K562 (cell line): ENCODE results near the gene CSNK1A1. TPM values are rescaled to one million over a fixed set of nuclear protein-coding genes. Genes with fewer than 3 reads are reported as not detected.

Experiments used
- ARNT ChIP-seq, 2 experiments: fragments of 450-650 bp; IDR thresholded peaks; 2 replicates each; pipeline ENCODE4 v1.6.1; 2016; ENCODE audit warnings: mild to moderate bottlenecking in 1 of 2
- BCOR ChIP-seq: fragments of 450-650 bp; IDR thresholded peaks from 2 replicates; pipeline ENCODE4 v1.6.1; 2016
- CBFA2T3 ChIP-seq: fragments of 450-650 bp; IDR thresholded peaks from 2 replicates; pipeline ENCODE4 v1.6.1; 2017
- DIDO1 ChIP-seq: fragments of 450-650 bp; IDR thresholded peaks from 2 replicates; pipeline ENCODE4 v1.6.1; 2016; ENCODE audit warnings: low read depth, missing biosample characterization, missing genetic modification characterization
- ETV6 ChIP-seq, 3 experiments: fragments of 150-350 bp in 1 of 3; sonication (generic) in 1 of 3; formaldehyde crosslinking in 1 of 3; IDR thresholded peaks; 2 replicates each; pipeline versions ENCODE4 v1.6.1 to v1.8.0; 2014 to 2022; ENCODE audit warnings: borderline replicate concordance in 2 of 3, low read depth in 2 of 3, antibody characterized with exemption in 1 of 3, low read length in 1 of 3, mild to moderate bottlenecking in 1 of 3, missing genetic modification reagents in 1 of 3
- HIVEP1 ChIP-seq: fragments of 250-450 bp; sonication (Bioruptor Pico); IDR thresholded peaks from 2 replicates; pipeline ENCODE4 v1.4.0; 2020; ENCODE audit warnings: mild to moderate bottlenecking
- HLTF ChIP-seq: fragments of 450-650 bp; IDR thresholded peaks from 2 replicates; pipeline ENCODE4 v1.6.1; 2016
- HNRNPH1 ChIP-seq: fragments of 200-400 bp; formaldehyde crosslinking; optimal IDR thresholded peaks from 2 replicates; pipeline ENCODE3; 2017; ENCODE audit warnings: low read depth, mild to moderate bottlenecking, low read length, moderate library complexity
- MTA2 ChIP-seq: fragments of 450-650 bp; IDR thresholded peaks from 2 replicates; pipeline ENCODE4 v1.6.1; 2016; ENCODE audit warnings: low read depth
- NR2C2 ChIP-seq, 2 experiments: fragments of 200-800 bp in 1 of 2; sonication (Bioruptor generic) in 1 of 2; sonication (generic) in 1 of 2; formaldehyde crosslinking in 1 of 2; IDR thresholded peaks; 2 replicates each; pipeline versions ENCODE4 v1.6.1 to v1.8.0; 2016 to 2022; ENCODE audit warnings: mild to moderate bottlenecking in 1 of 2, missing compliant biosample characterization in 1 of 2, missing genetic modification characterization in 1 of 2, missing genetic modification reagents in 1 of 2
- NR4A1 ChIP-seq, 2 experiments: fragments of 250-450 bp in 1 of 2; fragments of 450-650 bp in 1 of 2; sonication (Bioruptor Pico) in 1 of 2; IDR thresholded peaks; 2 replicates each; pipeline versions ENCODE4 v1.4.0 to v1.6.1; 2016 to 2020; ENCODE audit warnings: mild to moderate bottlenecking in 2 of 2, missing compliant biosample characterization in 1 of 2, missing genetic modification characterization in 1 of 2, moderate library complexity in 1 of 2
- SRF ChIP-seq, 2 experiments: fragments of 250-450, 450-650 bp in 1 of 2; sonication (Bioruptor Pico) in 1 of 2; sonication (generic) in 1 of 2; formaldehyde crosslinking; IDR thresholded peaks; 2 replicates each; pipeline versions ENCODE4 v1.5.0 to v1.5.1; 2020 to 2022; ENCODE audit warnings: mild to moderate bottlenecking in 1 of 2, missing genetic modification reagents in 1 of 2
- TFAP4 ChIP-seq: sonication (generic); formaldehyde crosslinking; IDR thresholded peaks from 2 replicates; pipeline ENCODE4 v1.8.0; 2022; ENCODE audit warnings: missing genetic modification reagents, mild to moderate bottlenecking, moderate library complexity, borderline replicate concordance
- ZBTB8A ChIP-seq: fragments of 450-650 bp; IDR thresholded peaks from 2 replicates; pipeline ENCODE4 v1.6.1; 2018; ENCODE audit warnings: mild to moderate bottlenecking, moderate library complexity; ENCODE audit not compliant: partially characterized antibody
- ZC3H8 ChIP-seq: fragments of 450-650 bp; IDR thresholded peaks from 2 replicates; pipeline ENCODE4 v1.6.1; 2017
- ZNF134 ChIP-seq: fragments of 250-450 bp; sonication (Bioruptor Pico); conservative IDR thresholded peaks from 2 replicates; pipeline ENCODE4 v1.4.0; 2020
- ZNF436 ChIP-seq: fragments of 250-450, 450-650 bp; sonication (Bioruptor Pico); formaldehyde crosslinking; IDR thresholded peaks from 2 replicates; pipeline ENCODE4 v1.7.0; 2020; ENCODE audit warnings: mild to moderate bottlenecking
- ZNF449 ChIP-seq: fragments of 250-450 bp; sonication (Bioruptor Pico); IDR thresholded peaks from 2 replicates; pipeline ENCODE4 v1.8.0; 2022; ENCODE audit warnings: moderate library complexity, mild to moderate bottlenecking, inconsistent platforms
- ZNF668 ChIP-seq: fragments of 250-450 bp; sonication (Bioruptor Pico); IDR thresholded peaks from 2 replicates; pipeline ENCODE4 v1.8.0; 2022; ENCODE audit warnings: mild to moderate bottlenecking, inconsistent platforms
- polyA plus RNA-seq, 8 experiments: library from polyadenylated mRNA; depleted of rRNA in 4 of 8; stranded (reverse) in 5 of 8; unstranded in 3 of 8; fragments of >200 nt; fragmentation: Nextera tagmentation in 2 of 8; fragmentation: Illumina TruSeq in 1 of 8; extraction: Ambion mirVana in 2 of 8; extraction: Trizol in 1 of 8; gene quantifications; 2 replicates each; pipeline versions ENCODE4 v1.2.1 to v1.2.3, GENCODE V29; 2011 to 2014; ENCODE audit warnings: inconsistent platforms in 1 of 8, missing spikeins in 1 of 8
- total RNA-seq, 7 experiments: library from RNA; depleted of rRNA in 6 of 7; stranded (reverse); fragments of >200 nt in 6 of 7; fragmentation: Illumina TruSeq in 2 of 7; extraction: Trizol in 2 of 7; gene quantifications; 2 replicates each; pipeline versions ENCODE4 v1.2.1 to v1.2.3, GENCODE V29; 2011 to 2021; ENCODE audit warnings: low replicate concordance in 1 of 7

The CSNK1A1 gene
- total and polyA plus RNA-seq, 9 of the 15 experiments (the other 6 are each of a cell fraction or from before 2014, with no cell fraction given): 49.1 to 196 (median 154) TPM

GRCh38 chr5:149549461-149550267, 1.6 kb downstream of the CSNK1A1 start (continued):
- TF ChIP-seq ZNF449 (CRISPR knock-in tag) (no peak), HLTF (no peak), ZC3H8 (no peak), SRF (CRISPR knock-in tag; IDR thresholded peaks at IDR 0.05) (no peak), ZBTB8A (no peak), NR4A1 (CRISPR knock-in tag; IDR thresholded peaks at IDR 0.05) (no peak), NR4A1 (tag; IDR thresholded peaks at IDR 0.05) (peak; percentile 84), NR2C2 (CRISPR knock-in tag; IDR thresholded peaks at IDR 0.05) (no peak), NR2C2 (tag; IDR thresholded peaks at IDR 0.05) (peak; percentile 61; the same call in 1 of the 2 replicates), ZNF668 (no peak), ETV6 (IDR thresholded peaks at IDR 0.05; ENCODE audit: borderline replicate concordance in 1 of 2, low read depth in 2 of 2, low read length in 1 of 2) (no peak), ETV6 (CRISPR knock-in tag; IDR thresholded peaks at IDR 0.05; ENCODE audit: borderline replicate concordance) (0 out of 2 replicates have a peak, but pooled peaks have one; percentile 36), CBFA2T3 (no peak), ZNF134 (CRISPR knock-in tag) (no peak), TFAP4 (peak; percentile 55; the same call in 1 of the 2 replicates), DIDO1 (tag) (no peak), HIVEP1 (CRISPR knock-in tag) (no peak), HNRNPH1 (no peak), ZNF436 (CRISPR knock-in tag) (no peak), BCOR (no peak), ARNT (IDR thresholded peaks at IDR 0.05) (no peak), MTA2 (no peak)
